ENCODE measurements around the gene EPAS1. TPM values are rescaled to one million over a fixed set of nuclear protein-coding genes. Genes with fewer than 3 reads are reported as not detected.

Gene EPAS1
- total RNA-seq, 1 donor from 2014 or later = 280 TPM

DNA sequence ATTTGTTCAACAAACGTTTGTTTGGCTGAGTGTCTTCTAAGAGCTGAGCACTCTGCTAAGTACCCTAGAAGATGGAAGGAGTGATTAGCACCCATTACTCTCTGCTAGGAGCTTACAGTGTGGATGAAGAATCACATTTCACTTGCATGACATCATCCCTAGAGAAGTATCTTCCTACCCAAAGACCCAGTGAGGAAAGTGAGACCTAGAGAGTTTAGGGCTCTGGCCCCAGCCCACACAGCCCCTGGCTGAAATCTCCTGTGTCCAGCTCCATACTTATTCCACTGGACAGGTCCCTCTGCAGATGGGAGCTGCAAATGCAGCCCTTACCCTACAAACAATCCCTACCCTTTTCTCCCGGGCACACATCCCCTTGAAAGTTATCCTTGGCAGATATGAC lies 26.8 kb upstream of the EPAS1 start:
- peaks cover 12% of the 10 kb centered on the region for H3K4me1 Mint-ChIP-seq (ENCODE audit: unreplicated experiment)
- H3K27me3 Mint-ChIP-seq (ENCODE audit: unreplicated experiment) = no peaks in the 10 kb centered on the region
- no peaks in the 10 kb centered on the region for H3K9me3 Mint-ChIP-seq (ENCODE audit: unreplicated experiment)
- H3K36me3 Mint-ChIP-seq (ENCODE audit: low read depth, unreplicated experiment) = no peaks in the 10 kb centered on the region
- no peak overlapping the region for H3K4me3 Mint-ChIP-seq (ENCODE audit: unreplicated experiment)
- DNase-seq (ENCODE audit: low spot score) = no peak
- TF ChIP-seq, protein P1, sequence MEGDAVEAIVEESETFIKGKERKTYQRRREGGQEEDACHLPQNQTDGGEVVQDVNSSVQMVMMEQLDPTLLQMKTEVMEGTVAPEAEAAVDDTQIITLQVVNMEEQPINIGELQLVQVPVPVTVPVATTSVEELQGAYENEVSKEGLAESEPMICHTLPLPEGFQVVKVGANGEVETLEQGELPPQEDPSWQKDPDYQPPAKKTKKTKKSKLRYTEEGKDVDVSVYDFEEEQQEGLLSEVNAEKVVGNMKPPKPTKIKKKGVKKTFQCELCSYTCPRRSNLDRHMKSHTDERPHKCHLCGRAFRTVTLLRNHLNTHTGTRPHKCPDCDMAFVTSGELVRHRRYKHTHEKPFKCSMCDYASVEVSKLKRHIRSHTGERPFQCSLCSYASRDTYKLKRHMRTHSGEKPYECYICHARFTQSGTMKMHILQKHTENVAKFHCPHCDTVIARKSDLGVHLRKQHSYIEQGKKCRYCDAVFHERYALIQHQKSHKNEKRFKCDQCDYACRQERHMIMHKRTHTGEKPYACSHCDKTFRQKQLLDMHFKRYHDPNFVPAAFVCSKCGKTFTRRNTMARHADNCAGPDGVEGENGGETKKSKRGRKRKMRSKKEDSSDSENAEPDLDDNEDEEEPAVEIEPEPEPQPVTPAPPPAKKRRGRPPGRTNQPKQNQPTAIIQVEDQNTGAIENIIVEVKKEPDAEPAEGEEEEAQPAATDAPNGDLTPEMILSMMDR (IDR thresholded peaks at IDR 0.05; ENCODE audit: unreplicated experiment) = no peak
- H3K27ac Mint-ChIP-seq (ENCODE audit: unreplicated experiment) = no peak overlapping the region

DNA sequence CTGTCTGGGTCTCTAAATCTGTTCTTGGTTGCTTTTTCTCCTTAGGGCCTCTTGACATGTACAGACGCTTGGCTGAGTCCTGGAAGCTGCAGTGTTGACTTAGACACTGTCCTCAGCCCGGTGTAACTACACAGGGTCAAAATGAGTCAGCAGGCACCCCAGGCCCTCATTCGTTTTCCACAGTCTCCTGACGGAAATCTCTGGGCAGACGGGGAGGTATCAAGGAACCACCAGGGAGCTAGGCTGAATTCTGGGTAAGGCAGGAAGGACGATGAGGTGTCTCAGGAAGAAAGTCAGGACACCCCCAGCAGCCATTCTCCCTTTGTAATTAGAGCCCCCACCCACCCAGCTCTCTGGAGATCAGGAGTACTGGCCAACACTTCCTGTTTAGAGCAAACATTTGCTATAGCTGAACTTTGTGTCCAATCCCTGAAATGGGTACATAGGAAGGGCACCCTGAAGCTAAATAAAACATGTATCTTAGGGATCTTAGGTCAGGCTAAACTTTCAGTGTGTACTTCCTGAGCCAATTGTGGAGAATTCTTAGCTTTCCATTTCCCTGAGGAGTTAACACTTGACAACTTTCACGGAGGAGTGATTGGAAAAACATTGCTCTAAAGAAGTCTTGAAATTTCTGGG lies 23.9 kb upstream of the EPAS1 start:
- Mint-ChIP-seq H3K27ac (ENCODE audit: unreplicated experiment) (no peak overlapping the region), H3K27me3 (ENCODE audit: unreplicated experiment) (peaks cover 3% of the 10 kb centered on the region), H3K4me1 (ENCODE audit: unreplicated experiment) (peaks cover 32% of the 10 kb centered on the region), H3K4me3 (ENCODE audit: unreplicated experiment) (no peak overlapping the region), H3K9me3 (ENCODE audit: unreplicated experiment) (no peaks in the 10 kb centered on the region), H3K36me3 (ENCODE audit: low read depth, unreplicated experiment) (peaks cover 6% of the 10 kb centered on the region)
- TF ChIP-seq, protein P1 (IDR thresholded peaks at IDR 0.05; ENCODE audit: unreplicated experiment) = no peak
- DNase-seq (ENCODE audit: low spot score) = no peak

DNA sequence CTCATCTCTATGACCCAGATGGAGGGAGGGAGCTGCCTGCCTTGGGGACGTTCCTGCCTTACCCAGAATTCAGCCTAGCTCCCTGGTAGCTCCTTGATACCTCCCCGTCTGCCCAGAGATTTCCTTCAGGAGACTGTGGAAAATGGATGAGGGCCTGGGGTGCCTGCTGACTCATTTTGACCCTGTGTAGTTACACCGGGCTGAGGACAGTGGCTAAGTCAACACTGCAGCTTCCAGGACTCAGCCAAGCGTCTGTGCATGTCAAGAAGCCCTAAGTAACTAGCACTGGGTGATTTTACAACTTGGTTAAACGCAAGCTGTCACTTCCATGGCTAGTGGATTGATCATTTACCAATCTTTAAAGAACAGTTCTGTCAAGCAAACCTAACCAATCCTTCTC lies 23.3 kb upstream of the EPAS1 start:
- Mint-ChIP-seq H3K27me3 (ENCODE audit: unreplicated experiment) (peaks cover 3% of the 10 kb centered on the region), H3K27ac (ENCODE audit: unreplicated experiment) (no peak overlapping the region), H3K9me3 (ENCODE audit: unreplicated experiment) (no peaks in the 10 kb centered on the region), H3K4me1 (ENCODE audit: unreplicated experiment) (peaks cover 33% of the 10 kb centered on the region), H3K4me3 (ENCODE audit: unreplicated experiment) (no peak overlapping the region), H3K36me3 (ENCODE audit: low read depth, unreplicated experiment) (peaks cover 6% of the 10 kb centered on the region)
- DNase-seq (ENCODE audit: low spot score) = no peak
- TF ChIP-seq, protein P1 (IDR thresholded peaks at IDR 0.05; ENCODE audit: unreplicated experiment) = no peak

DNA sequence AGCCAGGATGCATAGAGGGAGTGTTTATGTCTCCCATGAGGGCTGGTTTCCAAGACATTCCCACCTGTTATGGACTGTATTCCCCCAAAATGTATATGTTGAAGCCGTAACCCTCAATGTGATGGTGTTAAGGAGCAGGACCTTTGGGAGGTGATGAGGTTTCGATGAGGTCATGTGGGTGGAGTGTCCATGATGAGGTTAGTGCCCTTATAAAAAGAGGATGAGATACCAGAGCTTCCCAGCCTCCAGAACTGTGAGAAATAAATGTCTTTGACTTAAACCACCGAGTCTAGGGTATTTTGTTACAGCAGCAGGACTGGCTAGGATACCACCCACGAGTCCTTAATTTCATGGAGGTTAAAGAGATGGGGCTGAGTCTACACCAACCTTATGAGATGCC lies 22.6 kb upstream of the EPAS1 start:
- peaks cover 6% of the 10 kb centered on the region for H3K36me3 Mint-ChIP-seq (ENCODE audit: low read depth, unreplicated experiment)
- TF ChIP-seq, protein P1 (IDR thresholded peaks at IDR 0.05; ENCODE audit: unreplicated experiment) = no peak
- H3K4me1 Mint-ChIP-seq (ENCODE audit: unreplicated experiment) = peaks cover 33% of the 10 kb centered on the region
- H3K27me3 Mint-ChIP-seq (ENCODE audit: unreplicated experiment) = peaks cover 4% of the 10 kb centered on the region
- no peaks in the 10 kb centered on the region for H3K9me3 Mint-ChIP-seq (ENCODE audit: unreplicated experiment)
- no peak overlapping the region for H3K4me3 Mint-ChIP-seq (ENCODE audit: unreplicated experiment)
- no peak overlapping the region for H3K27ac Mint-ChIP-seq (ENCODE audit: unreplicated experiment)
- no peak for DNase-seq (ENCODE audit: low spot score)

DNA sequence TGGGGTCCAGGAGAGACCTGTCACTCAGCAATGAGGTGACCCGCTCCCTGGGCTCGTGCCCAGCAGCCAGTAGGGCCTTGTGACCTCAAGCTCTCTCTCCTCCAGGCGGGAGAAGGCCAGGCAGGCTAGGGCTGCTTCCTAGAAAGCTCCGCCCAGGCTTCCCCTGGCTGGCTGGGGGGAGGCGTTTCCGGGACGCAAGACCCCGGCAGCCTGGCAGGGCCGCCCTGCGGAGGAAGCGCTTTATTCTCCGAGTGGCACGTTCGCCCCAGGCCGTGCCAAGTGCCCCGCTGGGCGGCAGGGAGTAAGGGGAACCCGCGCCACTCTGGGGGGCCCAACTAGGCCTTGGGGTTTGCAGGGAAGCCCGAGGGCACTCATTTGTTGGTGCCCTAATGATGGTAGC lies 21.2 kb upstream of the EPAS1 start:
- Mint-ChIP-seq H3K36me3 (ENCODE audit: low read depth, unreplicated experiment) (peaks cover 6% of the 10 kb centered on the region), H3K27me3 (ENCODE audit: unreplicated experiment) (peaks cover 4% of the 10 kb centered on the region), H3K27ac (ENCODE audit: unreplicated experiment) (no peak overlapping the region), H3K9me3 (ENCODE audit: unreplicated experiment) (no peaks in the 10 kb centered on the region), H3K4me3 (ENCODE audit: unreplicated experiment) (no peak overlapping the region), H3K4me1 (ENCODE audit: unreplicated experiment) (peaks cover 33% of the 10 kb centered on the region)
- DNase-seq (ENCODE audit: low spot score) = no peak
- TF ChIP-seq, protein P1 (IDR thresholded peaks at IDR 0.05; ENCODE audit: unreplicated experiment) = no peak

Data from endothelial cell (in vitro differentiated cells).